H1 (cell line): Measurements from ENCODE around the gene POFUT2. TPM values are rescaled to one million over a fixed set of nuclear protein-coding genes. Genes with fewer than 3 reads are reported as not detected.

Experiments used
- CTCF ChIA-PET: fragments of 300-600 bp; sonication (Branson Sonifier 250); formaldehyde crosslinking; loops from one replicate; lab custom pipeline; 2021; ENCODE audit not compliant: partially characterized antibody; lab: Charles Lee
- POLR2A ChIA-PET: fragments of 300-600 bp; sonication (Branson Sonifier 250); formaldehyde crosslinking; loops from one replicate; lab custom pipeline; 2021; ENCODE audit warnings: inconsistent platforms; ENCODE audit not compliant: partially characterized antibody; lab: Charles Lee
- DNase-seq, 2 experiments: peaks; one replicate each; pipeline versions ENCODE4 v3.0.0 to v3.0.0-alpha.2; 2010 to 2022; ENCODE audit warnings: low spot score in 2 of 2, low read depth in 1 of 2, mixed read lengths in 1 of 2
- FAIRE-seq: peaks from 2 replicates; lab custom pipeline; 2011; peaks lifted over from hg19 to GRCh38; lab: Jason Lieb, UNC
- H2AFZ ChIP-seq: 2 replicates; pipeline ENCODE4 v1.8.1; 2012; ENCODE audit warnings: low read length, inconsistent platforms
- H2AK5ac ChIP-seq: 2 replicates; pipeline ENCODE4 v1.6.1; 2013; ENCODE audit warnings: low read depth, low read length
- H2BK120ac ChIP-seq: replicated peaks from 2 replicates; pipeline ENCODE3; 2013; ENCODE audit warnings: low read depth, low read length, inconsistent platforms
- H2BK12ac ChIP-seq: 2 replicates; pipeline ENCODE4 v1.6.1; 2013; ENCODE audit warnings: low read depth, low read length
- H2BK15ac ChIP-seq: 2 replicates; pipeline ENCODE4 v1.6.1; 2013; ENCODE audit warnings: low read length
- H2BK20ac ChIP-seq: 2 replicates; pipeline ENCODE4 v1.6.1; 2013; ENCODE audit warnings: low read length
- H2BK5ac ChIP-seq: 2 replicates; pipeline ENCODE4 v1.6.1; 2013; ENCODE audit warnings: low read depth, low read length
- H3K14ac ChIP-seq: 2 replicates; pipeline ENCODE4 v1.6.1; 2013; ENCODE audit warnings: inconsistent platforms; ENCODE audit not compliant: insufficient read length
- H3K18ac ChIP-seq: 2 replicates; pipeline ENCODE4 v1.6.1; 2013; ENCODE audit warnings: low read length; ENCODE audit errors: extremely low read depth
- H3K23ac ChIP-seq: 2 replicates; pipeline ENCODE4 v1.6.1; 2013; ENCODE audit warnings: inconsistent platforms; ENCODE audit not compliant: insufficient read length
- H3K23me2 ChIP-seq: 2 replicates; pipeline ENCODE4 v1.6.1; 2013; ENCODE audit warnings: low read depth, low read length
- H3K27ac ChIP-seq: 2 replicates; pipeline ENCODE4 v1.6.1; 2011; ENCODE audit warnings: low read depth, low read length, inconsistent platforms
- H3K27me3 ChIP-seq, 4 experiments: replicated peaks in 1 of 4; 1 replicate in 1 of 4; 2 replicates in 3 of 4; pipeline versions ENCODE4 v1.6.1 to v1.8.1; 2011 to 2013; ENCODE audit warnings: low read length in 3 of 4, mild to moderate bottlenecking in 3 of 4, inconsistent platforms in 2 of 4, mixed read lengths in 2 of 4, moderate library complexity in 1 of 4; ENCODE audit not compliant: control insufficient read depth in 3 of 4, insufficient read depth in 3 of 4; ENCODE audit errors: extremely low read depth in 1 of 4
- H3K36me3 ChIP-seq, 4 experiments: 2 replicates each; pipeline versions ENCODE4 v1.6.1 to v1.8.1; 2011 to 2013; ENCODE audit warnings: mild to moderate bottlenecking in 4 of 4, low read length in 3 of 4, moderate library complexity in 2 of 4, control low read depth in 1 of 4, inconsistent platforms in 1 of 4; ENCODE audit not compliant: insufficient read depth in 4 of 4, control insufficient read depth in 2 of 4
- H3K4ac ChIP-seq: replicated peaks from 2 replicates; pipeline ENCODE3; 2013; ENCODE audit warnings: low read length, low read depth, mixed read lengths, inconsistent platforms; ENCODE audit not compliant: insufficient read length
- H3K4me1 ChIP-seq, 4 experiments: replicated peaks in 1 of 4; 1 replicate in 1 of 4; 2 replicates in 3 of 4; pipeline versions ENCODE4 v1.6.1 to v1.8.1; 2011 to 2013; ENCODE audit warnings: low read length in 3 of 4, inconsistent platforms in 2 of 4, mixed read lengths in 1 of 4; ENCODE audit not compliant: insufficient read depth in 4 of 4, control insufficient read depth in 3 of 4
- H3K4me2 ChIP-seq, 2 experiments: 2 replicates each; pipeline versions ENCODE4 v1.6.1 to v1.8.1; 2011 to 2013; ENCODE audit warnings: low read depth in 2 of 2, low read length in 2 of 2, control low read depth in 1 of 2, inconsistent platforms in 1 of 2, mild to moderate bottlenecking in 1 of 2; ENCODE audit not compliant: insufficient read depth in 1 of 2
- H3K4me3 ChIP-seq, 4 experiments: fragments of 200-600, 300-600 bp in 1 of 4; sonication (generic), shearing (Covaris generic), sonication (Bioruptor Twin) in 1 of 4; 2 replicates each; pipeline versions ENCODE4 v1.5.1 to v1.8.1; 2011 to 2016; ENCODE audit warnings: low read length in 4 of 4, low read depth in 3 of 4, control low read depth in 2 of 4, inconsistent platforms in 2 of 4, mild to moderate bottlenecking in 2 of 4, mixed read lengths in 1 of 4, moderate library complexity in 1 of 4; ENCODE audit not compliant: insufficient read depth in 2 of 4; ENCODE audit errors: extremely low read depth in 1 of 4
- H3K56ac ChIP-seq: replicated peaks from 2 replicates; pipeline ENCODE3; 2013; ENCODE audit warnings: low read depth, mild to moderate bottlenecking, mixed read lengths, low read length, inconsistent platforms; ENCODE audit not compliant: insufficient read length
- H3K79me1 ChIP-seq: 2 replicates; pipeline ENCODE4 v1.6.1; 2013; ENCODE audit warnings: low read depth, low read length, control low read depth
- H3K79me2 ChIP-seq, 2 experiments: 2 replicates each; pipeline versions ENCODE4 v1.6.1 to v1.8.1; 2012 to 2013; ENCODE audit warnings: low read length in 2 of 2, mild to moderate bottlenecking in 2 of 2, inconsistent platforms in 1 of 2; ENCODE audit not compliant: insufficient read depth in 2 of 2, control insufficient read depth in 1 of 2
- H3K9ac ChIP-seq, 4 experiments: replicated peaks in 1 of 4; 1 replicate in 1 of 4; 2 replicates in 3 of 4; pipeline versions ENCODE4 v1.6.1 to v1.8.1; 2011 to 2013; ENCODE audit warnings: low read depth in 3 of 4, low read length in 3 of 4, control low read depth in 2 of 4, mild to moderate bottlenecking in 2 of 4, moderate library complexity in 2 of 4, inconsistent platforms in 1 of 4; ENCODE audit errors: extremely low read depth in 1 of 4
- H3K9me3 ChIP-seq, 2 experiments: 2 replicates each; pipeline versions ENCODE4 v1.6.1 to v1.8.1; 2012 to 2013; ENCODE audit warnings: mild to moderate bottlenecking in 2 of 2, moderate library complexity in 2 of 2, control low read depth in 1 of 2, inconsistent platforms in 1 of 2, low read depth in 1 of 2, low read length in 1 of 2, mixed read lengths in 1 of 2; ENCODE audit not compliant: insufficient read depth in 2 of 2
- H4K20me1 ChIP-seq, 2 experiments: replicated peaks in 1 of 2; 2 replicates each; pipeline versions ENCODE3 to v1.8.1; 2011 to 2013; ENCODE audit warnings: inconsistent platforms in 2 of 2, low read length in 2 of 2, mild to moderate bottlenecking in 1 of 2; ENCODE audit not compliant: insufficient read depth in 2 of 2, control insufficient read depth in 1 of 2
- H4K5ac ChIP-seq: 2 replicates; pipeline ENCODE4 v1.6.1; 2013; ENCODE audit warnings: low read length, low read depth, mixed read lengths, inconsistent platforms; ENCODE audit not compliant: insufficient read length
- H4K8ac ChIP-seq: 2 replicates; pipeline ENCODE4 v1.8.0; 2013; ENCODE audit warnings: mild to moderate bottlenecking, moderate library complexity, low read length, inconsistent platforms; ENCODE audit not compliant: insufficient read depth; ENCODE audit errors: extremely low read depth
- H4K91ac ChIP-seq: replicated peaks from 2 replicates; pipeline ENCODE3; 2013; ENCODE audit warnings: low read length, mixed read lengths, inconsistent platforms; ENCODE audit not compliant: insufficient read length
- CBX5 ChIP-seq: fragments of 300-800, 300-1000 bp; sonication (generic); IDR thresholded peaks from 2 replicates; pipeline ENCODE4 v1.7.1; 2016; ENCODE audit warnings: antibody characterized with exemption, low read length, low read depth
- JUN ChIP-seq: IDR thresholded peaks from 2 replicates; pipeline ENCODE4 v1.6.1; 2011; ENCODE audit warnings: low read depth, mild to moderate bottlenecking, improper control_type of control experiment, low read length
- MAFK ChIP-seq: IDR thresholded peaks from 2 replicates; pipeline ENCODE4 v1.6.1; 2012; ENCODE audit warnings: low read depth, mild to moderate bottlenecking, improper control_type of control experiment, low read length
- RXRA ChIP-seq: IDR thresholded peaks from 2 replicates; pipeline ENCODE4 v1.6.1; 2011; ENCODE audit warnings: low read depth, mild to moderate bottlenecking, low read length, moderate library complexity; ENCODE audit not compliant: insufficient read depth
- SP4 ChIP-seq: IDR thresholded peaks from 2 replicates; pipeline ENCODE4 v1.6.1; 2012; ENCODE audit warnings: low read length, inconsistent platforms
- SRF ChIP-seq: IDR thresholded peaks from 2 replicates; pipeline ENCODE4 v1.6.1; 2011; ENCODE audit warnings: mild to moderate bottlenecking, low read depth, low read length, moderate library complexity
- TBP ChIP-seq: IDR thresholded peaks from 2 replicates; pipeline ENCODE4 v1.6.1; 2011; ENCODE audit warnings: low read depth, low read length, improper control_type of control experiment
- TCF12 ChIP-seq: IDR thresholded peaks from 2 replicates; pipeline ENCODE4 v1.6.1; 2011; ENCODE audit warnings: low read depth, mild to moderate bottlenecking, low read length
- YY1 ChIP-seq: IDR thresholded peaks from 2 replicates; pipeline ENCODE4 v1.6.1; 2011; ENCODE audit warnings: low read depth, mild to moderate bottlenecking, low read length
- WGBS, 2 experiments: shearing (Covaris generic) in 1 of 2; methylation state at CpG; one replicate each; pipeline versions ENCODE4 v1.1.6 to v1.1.7; 2013 to 2015; ENCODE audit warnings: low lambda C conversion rate in 2 of 2, mixed read lengths in 2 of 2, inconsistent platforms in 1 of 2, low coverage in 1 of 2, missing lambda C conversion rate in 1 of 2; ENCODE audit not compliant: insufficient replicate concordance in 2 of 2, insufficient coverage in 1 of 2, insufficient read length in 1 of 2; ENCODE audit errors: extremely low coverage in 1 of 2, missing lambda C conversion rate in 1 of 2; 5-methylcytosine and 5-hydroxymethylcytosine counted together
- polyA plus RNA-seq, 7 experiments: library from polyadenylated mRNA; depleted of rRNA in 3 of 7; stranded (reverse) in 5 of 7; unstranded in 2 of 7; fragments of >200 nt in 5 of 7; fragments of 200-250 nt in 2 of 7; gene quantifications; 1 replicate in 5 of 7; 2 replicates in 1 of 7; 4 replicates in 1 of 7; pipeline versions ENCODE4 v1.2.1 to v1.2.3, GENCODE V29; 2011 to 2013; ENCODE audit warnings: missing spikeins in 2 of 7, mixed read lengths in 2 of 7
- total RNA-seq: library from RNA; stranded (reverse); fragmentation: NEBNext Ultra II Directional; extraction: Animal tissue kit (Norgen Biotek cat#: 25700); gene quantifications from 2 replicates; pipeline ENCODE4 v1.2.1, GENCODE V29; 2021

POFUT2 gene
- total and polyA plus RNA-seq, 2 of the 8 experiments (the other 6 are each of a cell fraction or from before 2014, with no cell fraction given): 13.7 to 32.1 TPM

DNA sequence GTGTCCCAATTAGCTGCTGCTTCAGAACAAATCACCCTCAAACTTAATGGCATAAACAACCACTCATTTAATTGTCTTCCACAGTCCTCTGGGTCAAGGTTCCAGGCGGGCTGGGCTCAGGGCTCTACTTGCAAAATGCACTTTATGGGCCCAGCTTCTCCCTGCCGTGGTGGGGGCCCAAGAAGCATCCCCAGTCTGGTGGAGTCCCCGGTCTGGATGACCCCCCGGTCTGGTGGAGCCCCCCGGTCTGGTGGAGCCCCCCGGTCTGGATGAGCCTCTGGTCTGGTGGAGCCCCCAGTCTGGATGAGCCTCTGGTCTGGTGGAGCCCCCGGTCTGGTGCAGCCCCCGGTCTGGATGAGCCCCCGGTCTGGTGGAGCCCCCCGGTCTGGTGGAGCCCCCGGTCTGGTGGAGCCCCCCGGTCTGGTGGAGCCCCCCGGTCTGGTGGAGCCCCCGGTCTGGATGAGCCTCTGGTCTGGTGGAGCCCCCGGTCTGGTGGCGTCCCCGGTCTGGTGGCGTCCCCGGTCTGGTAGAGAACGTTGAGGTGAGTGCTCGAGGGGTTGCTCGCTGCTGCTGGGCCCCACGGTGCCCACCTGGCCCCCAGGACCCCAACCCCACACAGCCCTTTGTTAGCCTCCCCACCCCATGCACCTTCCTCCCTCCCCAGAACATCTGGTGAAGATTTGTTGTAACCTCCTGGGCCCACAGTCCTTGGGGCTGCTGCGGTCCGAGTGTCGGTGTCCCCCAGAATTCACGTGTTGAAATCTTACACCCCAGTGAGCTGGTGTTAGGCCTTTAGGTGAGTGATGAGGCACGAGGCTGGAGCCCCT is 33.8 kb downstream of the POFUT2 start:
- ChIA-PET CTCF (interaction anchor here (0.6 to 5.9 kb wide), 6 partner anchors 27 to 755 kb away, joined by 3 to 37 read pairs (median 4); no protein-coding TSS in a partner anchor), POLR2A (no interaction called here)
- Histone ChIP-seq H2AFZ (no peak overlapping the region), H3K36me3 (no peaks in the 10 kb centered on the region), H2BK15ac (no peak overlapping the region), H2BK5ac (no peak overlapping the region; the same call in 1 of the 2 replicates), H3K4ac (no peak overlapping the region), H3K9ac (no peak overlapping the region), H2BK20ac (no peak overlapping the region), H3K27ac (no peak overlapping the region), H4K8ac (no peak overlapping the region), H3K23ac (no peak overlapping the region), H3K4me3 (no peak overlapping the region), H3K79me2 (no peaks in the 10 kb centered on the region), H4K20me1 (no peaks in the 10 kb centered on the region), H3K9me3 (no peaks in the 10 kb centered on the region), H3K23me2 (no peaks in the 10 kb centered on the region), H3K18ac (no peak overlapping the region), H3K79me1 (no peaks in the 10 kb centered on the region), H3K56ac (no peak overlapping the region), H2BK12ac (no peak overlapping the region), H3K27me3 (no peaks in the 10 kb centered on the region), H4K5ac (no peak overlapping the region), H3K14ac (no peak overlapping the region), H4K91ac (no peak overlapping the region), H3K4me1 (peaks cover 0 to 9% (median 3%) of the 10 kb centered on the region in 4 experiments; a peak in 5 of 7 replicates), H2AK5ac (no peak overlapping the region), H2BK120ac (no peak overlapping the region), H3K4me2 (no peak overlapping the region)
- no peak for DNase-seq
- WGBS, 2 experiments: 94% methylated on average over 9 of the region's 28 CpGs; no CpG with 5 or more reads in 1 of the 2 experiments
- no peak for FAIRE-seq
- TF ChIP-seq YY1: no peak
- TF ChIP-seq TCF12: no peak
- no peak for TF ChIP-seq CBX5
- no peak for TF ChIP-seq JUN
- no peak for TF ChIP-seq MAFK
- no peak for TF ChIP-seq TBP
- no peak for TF ChIP-seq SP4
- no peak for TF ChIP-seq SRF
- TF ChIP-seq RXRA: no peak
